GM19324 (cell line): Measurements from ENCODE around the gene LAMA5.

ENCODE experiments used
- ATAC-seq: cut with Tn5 transposase; IDR thresholded peaks from one replicate; pipeline ENCODE4 v1.9.1; 2021; ENCODE audit warnings: mild to moderate bottlenecking, moderate library complexity; ENCODE audit not compliant: unreplicated experiment, low FRiP score

LAMA5 gene

GRCh38 chr20:62332421-62332820 lies 34.7 kb downstream of the LAMA5 start:
- ATAC-seq = no peak

GRCh38 chr20:62331347-62331746 lies 35.8 kb downstream of the LAMA5 start:
- no peak for ATAC-seq

- no peak for ATAC-seq
These were observed 36.4 kb downstream of the LAMA5 start for GRCh38 chr20:62330576-62331317.

GRCh38 chr20:62329389-62330377 lies 37.4 kb downstream of the LAMA5 start:
- ATAC-seq = no peak

- no peak for ATAC-seq
These were observed 38.3 kb downstream of the LAMA5 start for GRCh38 chr20:62328684-62329388.

- no peak for ATAC-seq
These were observed 39.2 kb downstream of the LAMA5 start for GRCh38 chr20:62327726-62328495.

- ATAC-seq = no peak
These were observed 40.0 kb downstream of the LAMA5 start for GRCh38 chr20:62326959-62327725.

GRCh38 chr20:62326559-62326958 lies 40.6 kb downstream of the LAMA5 start:
- ATAC-seq = no peak

GRCh38 chr20:62325172-62325905 lies 41.8 kb downstream of the LAMA5 start:
- ATAC-seq = no peak

- ATAC-seq = no peak
These were observed 42.9 kb downstream of the LAMA5 start for GRCh38 chr20:62323980-62324906.

- ATAC-seq = no peak
These were observed 43.7 kb downstream of the LAMA5 start for GRCh38 chr20:62323146-62323979.

GRCh38 chr20:62322492-62323041 lies 44.5 kb downstream of the LAMA5 start:
- ATAC-seq = no peak

GRCh38 chr20:62321975-62322374 lies 45.1 kb downstream of the LAMA5 start:
- no peak for ATAC-seq

GRCh38 chr20:62321521-62321948 lies 45.6 kb downstream of the LAMA5 start:
- ATAC-seq = no peak

- no peak for ATAC-seq
These were observed 46.3 kb downstream of the LAMA5 start for GRCh38 chr20:62320581-62321354.
